DND-41 (cell line): ENCODE results near the gene SLC6A12.

Experiments used
- ATAC-seq: fragments of 200-7000 bp; cut with Tn5 transposase; 3 replicates; pipeline ENCODE4 v1.9.1; 2021; ENCODE audit warnings: low read depth; ENCODE audit not compliant: insufficient read depth
- DNase-seq: peaks from one replicate; pipeline ENCODE4 v3.0.0-alpha.2; 2020
- H2AFZ ChIP-seq: 2 replicates; pipeline ENCODE4 v1.6.0; 2012; ENCODE audit warnings: low read depth, low read length
- H3K27ac ChIP-seq: 2 replicates; pipeline ENCODE4 v1.5.1; 2012; ENCODE audit warnings: low read length, inconsistent platforms
- H3K27me3 ChIP-seq: fragments of 200-600 bp; sonication (generic); 2 replicates; pipeline ENCODE4 v1.6.0; 2012; ENCODE audit warnings: low read length, mild to moderate bottlenecking, inconsistent platforms; ENCODE audit not compliant: insufficient read depth, poor library complexity
- H3K36me3 ChIP-seq: 2 replicates; pipeline ENCODE4 v1.5.1; 2012; ENCODE audit warnings: low read length, inconsistent platforms; ENCODE audit not compliant: insufficient read depth
- H3K4me1 ChIP-seq: 2 replicates; pipeline ENCODE4 v1.5.1; 2012; ENCODE audit warnings: mild to moderate bottlenecking, low read length; ENCODE audit not compliant: insufficient read depth
- H3K4me2 ChIP-seq: 2 replicates; pipeline ENCODE4 v1.6.0; 2012; ENCODE audit warnings: mild to moderate bottlenecking, moderate library complexity, low read length, inconsistent platforms; ENCODE audit not compliant: insufficient read depth
- H3K4me3 ChIP-seq, 2 experiments: fragments of 200-600 bp in 1 of 2; shearing (Covaris generic) in 1 of 2; 2 replicates each; pipeline ENCODE4 v1.5.1; 2012 to 2016; ENCODE audit warnings: inconsistent platforms in 2 of 2, low read length in 2 of 2, mild to moderate bottlenecking in 2 of 2, low read depth in 1 of 2, moderate library complexity in 1 of 2
- H3K79me2 ChIP-seq: 2 replicates; pipeline ENCODE4 v1.6.0; 2012; ENCODE audit warnings: low read length, inconsistent platforms; ENCODE audit not compliant: insufficient read depth
- H3K9ac ChIP-seq: 2 replicates; pipeline ENCODE4 v1.6.0; 2012; ENCODE audit warnings: low read depth, mild to moderate bottlenecking, inconsistent platforms, low read length, moderate library complexity
- H3K9me3 ChIP-seq: 2 replicates; pipeline ENCODE4 v1.5.1; 2012; ENCODE audit warnings: low read length, moderate library complexity, mild to moderate bottlenecking, inconsistent platforms; ENCODE audit not compliant: insufficient read depth, severe bottlenecking
- H4K20me1 ChIP-seq: 2 replicates; pipeline ENCODE4 v1.6.0; 2012; ENCODE audit warnings: low read length; ENCODE audit not compliant: insufficient read depth
- CTCF ChIP-seq: IDR thresholded peaks from 2 replicates; pipeline ENCODE4 v1.5.1; 2012; ENCODE audit warnings: borderline replicate concordance, low read length, moderate library complexity, mild to moderate bottlenecking; ENCODE audit not compliant: poor library complexity, severe bottlenecking; ENCODE audit errors: extremely low read depth
- EZH2 ChIP-seq: IDR thresholded peaks from 3 replicates; pipeline ENCODE4 v1.6.1; 2012; ENCODE audit warnings: borderline replicate concordance, low read depth, mild to moderate bottlenecking, moderate library complexity, low read length, inconsistent platforms; ENCODE audit not compliant: severe bottlenecking

Gene SLC6A12

GRCh38 chr12:234891-235415 lies 21.0 kb upstream of the SLC6A12 start:
- no peak overlapping the region for H3K4me2 ChIP-seq
- H3K9me3 ChIP-seq = peaks cover 9% of the 10 kb centered on the region
- DNase-seq (no peak), ATAC-seq (no peak)
- H3K27ac ChIP-seq = no peak overlapping the region
- H2AFZ ChIP-seq = no peak overlapping the region
- TF ChIP-seq CTCF = no peak
- no peak for TF ChIP-seq EZH2
- H4K20me1 ChIP-seq = no peaks in the 10 kb centered on the region
- H3K4me1 ChIP-seq = no peaks in the 10 kb centered on the region
- H3K27me3 ChIP-seq = peaks cover 4% of the 10 kb centered on the region
- H3K79me2 ChIP-seq = no peaks in the 10 kb centered on the region
- H3K36me3 ChIP-seq = no peaks in the 10 kb centered on the region
- no peak overlapping the region for H3K9ac ChIP-seq
- no peak overlapping the region for H3K4me3 ChIP-seq

- H3K4me2 ChIP-seq = no peak overlapping the region
- H3K4me1 ChIP-seq = no peaks in the 10 kb centered on the region
- no peak overlapping the region for H2AFZ ChIP-seq
- no peaks in the 10 kb centered on the region for H3K36me3 ChIP-seq
- DNase-seq (no peak), ATAC-seq (no peak)
- peaks cover 14% of the 10 kb centered on the region for H3K27me3 ChIP-seq
- H4K20me1 ChIP-seq = no peaks in the 10 kb centered on the region
- H3K9ac ChIP-seq = no peak overlapping the region
- H3K9me3 ChIP-seq = peaks cover 9% of the 10 kb centered on the region
- no peak for TF ChIP-seq CTCF
- TF ChIP-seq EZH2 = no peak
- H3K79me2 ChIP-seq = no peaks in the 10 kb centered on the region
- H3K27ac ChIP-seq = no peak overlapping the region
- no peak overlapping the region for H3K4me3 ChIP-seq
Observed at GRCh38 chr12:234019-234418, 20.1 kb upstream of the SLC6A12 start.

GRCh38 chr12:233615-233968 lies 19.6 kb upstream of the SLC6A12 start:
- H3K79me2 ChIP-seq = no peaks in the 10 kb centered on the region
- TF ChIP-seq CTCF (no peak), EZH2 (no peak)
- H2AFZ ChIP-seq = no peak overlapping the region
- no peak overlapping the region for H3K27ac ChIP-seq
- H3K9ac ChIP-seq = no peak overlapping the region
- H3K36me3 ChIP-seq = no peaks in the 10 kb centered on the region
- peaks cover 9% of the 10 kb centered on the region for H3K9me3 ChIP-seq
- ATAC-seq = no peak
- H3K27me3 ChIP-seq = peaks cover 17% of the 10 kb centered on the region
- no peak overlapping the region for H3K4me2 ChIP-seq
- no peak overlapping the region for H3K4me3 ChIP-seq
- no peaks in the 10 kb centered on the region for H4K20me1 ChIP-seq
- DNase-seq = no peak
- no peaks in the 10 kb centered on the region for H3K4me1 ChIP-seq
